OCI-LY3 (cell line): ENCODE results near the gene TBX6.

Source experiments
- CTCF ChIP-seq: fragments of 200-600, 300-600 bp; sonication (generic); IDR thresholded peaks from 2 replicates; pipeline ENCODE4 v1.5.1; 2014; ENCODE audit warnings: antibody characterized with exemption, low read length, low read depth
- EZH2phosphoT487 ChIP-seq: fragments of 200-600 bp; shearing (Covaris generic); IDR thresholded peaks from 2 replicates; pipeline ENCODE4 v1.6.1; 2018; ENCODE audit warnings: antibody characterized with exemption, mixed run types, low read depth

- no peak for TF ChIP-seq CTCF
- TF ChIP-seq EZH2phosphoT487: no peak
Measured at GRCh38 chr16:30124985-30125379, 33.3 kb upstream of the TBX6 start.
